ENCODE results near the gene BPGM.

BPGM gene

GRCh38 chr7:134599371-134599770 is 47.3 kb upstream of the BPGM start (continued):
- TF ChIP-seq ZNF341 (tag by site-specific recombination; IDR thresholded peaks at IDR 0.05; ENCODE audit: low read depth) (no peak), ZNF785 (tag by site-specific recombination; IDR thresholded peaks at IDR 0.05) (no peak), ZNF157 (tag by site-specific recombination; IDR thresholded peaks at IDR 0.05) (no peak), TCF7L2 (IDR thresholded peaks at IDR 0.05; ENCODE audit: borderline replicate concordance, low read depth, low read length) (no peak), ZNF416 (tag by site-specific recombination; IDR thresholded peaks at IDR 0.05) (no peak)

- Histone ChIP-seq H3K4me1 (ENCODE audit: control insufficient read depth, insufficient read depth, low read length) (no peaks in the 10 kb centered on the region), H3K36me3 (ENCODE audit: control insufficient read depth in 2 of 2, insufficient read depth in 1 of 2, low read length in 2 of 2) (no peaks in the 10 kb centered on the region), H3K4me3 (ENCODE audit: low read depth, low read length) (no peak overlapping the region), H3K9me3 (ENCODE audit: control insufficient read depth, insufficient read depth, low read depth, low read length) (no peaks in the 10 kb centered on the region), H3K27ac (ENCODE audit: extremely low read depth, low read depth, low read length) (no peak overlapping the region)
- TF ChIP-seq GLIS2 (tag by site-specific recombination; IDR thresholded peaks at IDR 0.05) = no peak
- no peak for TF ChIP-seq ZSCAN18 (tag by site-specific recombination; IDR thresholded peaks at IDR 0.05)
- no peak for TF ChIP-seq ZNF398 (tag by site-specific recombination; IDR thresholded peaks at IDR 0.05)
- no peak for TF ChIP-seq ZNF335 (tag by site-specific recombination; conservative IDR thresholded peaks at IDR 0.05)
- no peak for TF ChIP-seq ZNF555 (tag by site-specific recombination; conservative IDR thresholded peaks at IDR 0.05)
- no peak for TF ChIP-seq IKZF3 (tag by site-specific recombination; IDR thresholded peaks at IDR 0.05)
- TF ChIP-seq ZNF132 (tag by site-specific recombination; IDR thresholded peaks at IDR 0.05; ENCODE audit: borderline replicate concordance) = no peak
- no peak for TF ChIP-seq KLF7 (tag by site-specific recombination; IDR thresholded peaks at IDR 0.05; ENCODE audit: borderline replicate concordance)
- TF ChIP-seq ZNF184 (tag by site-specific recombination; IDR thresholded peaks at IDR 0.05) = no peak
- TF ChIP-seq ZNF23 (tag by site-specific recombination; IDR thresholded peaks at IDR 0.05; ENCODE audit: borderline replicate concordance) = no peak
- no peak for TF ChIP-seq SP7 (tag by site-specific recombination; IDR thresholded peaks at IDR 0.05)
- ChIA-PET CTCF (interaction anchor here (0.5 to 2.4 kb wide), 5 partner anchors 54 to 170 kb away, joined by 3 to 12 read pairs (median 3); no protein-coding TSS in a partner anchor), POLR2A (no interaction called here)
Observed at GRCh38 chr7:134601459-134601858, 45.2 kb upstream of the BPGM start.

- H3K9me3 ChIP-seq (ENCODE audit: control insufficient read depth, insufficient read depth, low read depth, low read length) = no peaks in the 10 kb centered on the region
- ChIA-PET POLR2A (no interaction called here), CTCF (interaction anchor here (0.6 to 2.4 kb wide), 9 partner anchors 9 to 698 kb away, joined by 3 to 13 read pairs (median 3); no protein-coding TSS in a partner anchor)
- H3K36me3 ChIP-seq (ENCODE audit: control insufficient read depth in 2 of 2, insufficient read depth in 1 of 2, low read length in 2 of 2) = no peaks in the 10 kb centered on the region
- no peak overlapping the region for H3K4me3 ChIP-seq (ENCODE audit: low read depth, low read length)
- no peaks in the 10 kb centered on the region for H3K4me1 ChIP-seq (ENCODE audit: control insufficient read depth, insufficient read depth, low read length)
- no peak overlapping the region for H3K27ac ChIP-seq (ENCODE audit: extremely low read depth, low read depth, low read length)
- TF ChIP-seq ZNF148 (tag by site-specific recombination; IDR thresholded peaks at IDR 0.05; ENCODE audit: borderline replicate concordance) (no peak), ZNF223 (tag by site-specific recombination; IDR thresholded peaks at IDR 0.05) (no peak), SCRT2 (tag by site-specific recombination; IDR thresholded peaks at IDR 0.05) (no peak), ZNF449 (tag by site-specific recombination; IDR thresholded peaks at IDR 0.05) (no peak), ZBTB20 (tag by site-specific recombination; IDR thresholded peaks at IDR 0.05) (no peak), ZSCAN30 (tag by site-specific recombination; IDR thresholded peaks at IDR 0.05) (no peak), WT1 (tag by site-specific recombination; IDR thresholded peaks at IDR 0.05) (no peak), BCL11B (tag by site-specific recombination; IDR thresholded peaks at IDR 0.05; ENCODE audit: low read depth) (no peak), INSM2 (tag by site-specific recombination; IDR thresholded peaks at IDR 0.05) (no peak), OSR2 (tag by site-specific recombination; IDR thresholded peaks at IDR 0.05) (no peak)
Observed at GRCh38 chr7:134602881-134603451, 43.7 kb upstream of the BPGM start.

Data from HEK293 (cell line).